HG02973 (cell line): ENCODE data around the gene CD163L1.
"Not testable (repeated sequence)": the region's sequence is repeated elsewhere in the genome, so short reads cannot be mapped to it uniquely, and the experiment has no call there.

Experiments used
- ATAC-seq: cut with Tn5 transposase; IDR thresholded peaks from one replicate; pipeline ENCODE4 v1.9.1; 2021; ENCODE audit warnings: moderate library complexity; ENCODE audit not compliant: unreplicated experiment

CD163L1 gene

DNA sequence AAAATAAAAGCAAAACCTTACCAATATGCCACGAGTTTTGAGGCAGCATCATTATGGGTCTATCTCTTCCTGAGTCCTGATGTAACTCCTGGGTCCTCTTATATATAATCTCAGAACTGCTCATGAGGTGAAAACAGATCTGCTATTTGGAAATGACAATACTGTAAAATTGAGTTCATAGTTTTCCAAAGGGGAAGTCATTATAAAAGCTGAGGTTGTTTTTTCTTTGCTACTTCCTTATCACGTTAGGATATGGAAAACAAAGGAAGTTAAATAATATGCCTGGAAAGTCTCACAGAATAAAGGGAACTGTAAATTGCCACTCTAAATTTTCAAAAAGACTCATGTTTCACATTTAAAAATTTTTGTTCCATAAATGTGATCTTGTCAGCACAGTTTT lies at the start of gene CD163L1:
TSS of gene CD163L1 (minus strand) at position 78 of the 400 bp plus-strand sequence. CDS start at position 52, 26 bp downstream.
- ATAC-seq = no peak

- no peak for ATAC-seq
These were observed 49.1 kb upstream of the CD163L1 start for GRCh38 chr12:7493006-7493405.

GRCh38 chr12:7486512-7486911 lies 42.6 kb upstream of the CD163L1 start:
- no peak for ATAC-seq

DNA sequence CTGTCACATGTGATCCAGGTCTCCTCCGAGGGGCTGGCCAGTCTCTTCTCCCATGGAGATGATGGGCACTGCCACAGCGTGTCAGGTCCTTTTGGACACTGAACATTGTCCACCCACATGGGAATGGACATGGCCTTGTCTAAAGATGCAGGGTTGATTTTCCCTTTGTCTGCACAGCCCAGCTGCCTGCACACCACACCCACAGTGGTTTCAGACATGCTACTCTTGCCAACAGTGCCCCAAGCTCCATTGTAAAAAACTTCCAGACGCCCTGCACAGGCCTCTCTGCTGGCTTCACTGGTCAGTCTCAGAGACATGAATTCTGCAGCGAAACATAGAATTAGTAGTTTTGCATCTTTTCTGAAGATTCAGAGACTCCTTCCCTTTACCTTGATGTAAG lies 41.1 kb upstream of the CD163L1 start:
- ATAC-seq = no peak

- ATAC-seq = no peak
These were observed 39.4 kb upstream of the CD163L1 start for GRCh38 chr12:7483343-7483742.

- ATAC-seq = no peak
These were observed 35.8 kb upstream of the CD163L1 start for GRCh38 chr12:7479771-7480170.

DNA sequence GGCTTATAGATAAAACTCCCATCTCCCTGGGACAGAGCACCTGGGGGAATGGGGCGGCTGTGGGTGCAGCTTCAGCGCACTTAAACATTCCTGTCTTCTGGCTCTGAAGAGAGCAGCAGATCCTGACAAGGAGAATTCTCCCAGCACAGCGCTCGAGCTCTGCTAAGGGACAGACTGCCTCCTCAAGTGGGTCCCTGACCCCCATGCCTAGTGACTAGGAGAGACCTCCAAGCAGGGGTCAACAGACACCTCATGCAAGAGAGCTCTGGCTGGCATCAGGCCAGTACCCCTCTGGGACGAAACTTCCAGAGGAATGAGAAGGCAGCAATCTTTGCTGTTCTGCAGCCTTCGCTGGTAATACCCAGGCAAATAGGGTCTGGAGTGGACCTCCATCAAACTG lies 28.1 kb upstream of the CD163L1 start:
- ATAC-seq = no peak

DNA sequence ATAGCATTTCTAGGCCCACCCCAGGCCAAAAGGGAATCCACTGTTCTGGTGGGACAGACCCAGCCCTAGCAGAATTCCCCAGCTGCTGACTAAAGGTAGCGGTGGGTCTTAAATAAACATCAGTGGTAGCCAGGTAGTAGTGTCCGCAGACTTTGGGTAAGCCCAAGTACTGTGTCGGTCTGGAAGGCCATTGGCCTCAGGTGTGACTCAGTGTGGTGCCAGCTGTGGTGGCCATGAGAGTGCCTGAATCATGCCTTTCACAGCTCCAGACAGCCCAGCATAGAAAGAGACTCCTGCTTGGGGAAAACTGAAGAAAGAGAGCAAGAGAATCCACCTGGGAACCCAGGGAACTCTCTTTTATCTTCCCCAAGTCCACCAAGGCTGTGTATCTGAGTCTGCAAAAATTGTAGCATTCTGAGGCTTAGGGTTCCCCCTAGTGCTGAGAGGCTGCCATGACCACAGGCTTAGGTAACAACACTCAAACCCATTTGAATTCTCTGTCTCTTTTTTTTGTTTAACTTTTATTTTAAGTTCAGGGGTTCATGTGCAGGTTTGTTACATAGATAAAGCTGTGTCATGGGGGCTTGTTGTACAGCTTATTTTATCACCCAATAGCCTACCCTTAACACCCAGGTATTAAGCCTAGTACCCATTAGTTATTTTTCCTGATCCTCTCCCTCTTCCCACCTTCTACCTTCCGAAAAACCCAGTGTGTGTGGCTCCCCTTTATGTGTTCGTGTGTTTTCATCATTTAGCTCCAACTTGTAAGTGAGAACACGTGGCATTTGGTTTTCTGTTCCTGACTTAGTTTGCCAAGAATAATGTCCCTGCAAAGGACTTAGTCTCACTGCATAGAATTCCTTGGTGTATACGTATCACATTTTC lies 16.7 kb upstream of the CD163L1 start:
- peak; percentile 50 for ATAC-seq

- no peak for ATAC-seq
These were observed 16.0 kb upstream of the CD163L1 start for GRCh38 chr12:7459973-7460372.

- no peak for ATAC-seq
These were observed 7.8 kb upstream of the CD163L1 start for GRCh38 chr12:7451756-7452155.

- no peak for ATAC-seq
These were observed 6.7 kb upstream of the CD163L1 start for GRCh38 chr12:7450667-7451066.

DNA sequence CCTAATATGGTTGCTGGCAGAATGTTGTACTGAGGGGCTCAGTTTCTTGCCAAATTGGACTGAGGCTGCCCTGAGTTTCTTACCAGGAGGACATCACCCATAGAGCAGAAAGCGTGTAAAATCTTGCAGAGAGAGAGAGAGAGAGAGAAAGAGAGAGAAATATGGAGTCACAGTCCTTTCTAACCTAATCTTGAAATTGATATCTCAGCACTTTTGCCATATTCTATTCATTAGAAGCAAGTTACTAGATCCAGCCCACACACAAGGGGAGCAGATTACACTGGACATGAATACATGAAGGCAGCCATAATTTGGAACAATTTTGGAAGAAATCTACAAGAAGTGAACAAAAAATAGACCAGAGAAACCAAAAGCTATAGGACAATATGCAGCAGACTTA lies 4.1 kb upstream of the CD163L1 start:
- ATAC-seq = no peak

GRCh38 chr12:7444537-7444936 lies 584 bp upstream of the CD163L1 start:
- ATAC-seq = no peak

GRCh38 chr12:7441216-7441615 lies 2.7 kb downstream of the CD163L1 start:
- ATAC-seq = no peak

GRCh38 chr12:7439579-7440505 lies 4.1 kb downstream of the CD163L1 start:
- no peak for ATAC-seq

DNA sequence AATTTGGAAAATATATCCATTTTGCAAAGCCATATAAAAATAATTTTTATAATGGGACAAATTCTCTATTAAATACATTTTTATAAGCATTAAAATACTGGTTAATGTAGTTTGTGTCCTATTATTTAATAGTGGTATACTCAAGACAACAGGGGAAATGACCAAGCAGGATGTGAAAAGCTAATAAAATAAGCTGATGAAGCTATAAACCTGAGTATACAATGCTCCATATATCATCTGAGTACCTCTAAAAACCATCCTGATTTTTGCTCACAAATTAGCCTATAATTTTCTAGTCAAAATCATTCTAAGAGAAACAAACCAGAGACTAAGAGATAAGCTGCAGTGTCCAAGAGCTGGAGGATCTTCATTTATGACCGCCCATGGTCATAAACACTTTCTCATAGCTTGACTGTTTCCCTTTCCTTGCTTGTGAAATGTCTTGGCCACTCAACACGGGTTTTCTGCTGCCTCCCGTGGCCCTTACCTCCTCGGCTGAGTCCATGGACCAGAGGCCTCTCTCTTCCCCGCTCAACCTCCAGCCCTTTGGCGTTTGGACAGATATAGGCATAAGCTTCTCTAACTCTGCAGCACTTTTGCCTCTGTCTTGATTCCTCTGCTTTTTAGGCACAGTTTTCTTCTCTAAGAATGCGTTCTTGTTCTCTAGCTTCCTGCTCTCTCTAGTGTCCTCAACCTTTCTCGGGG lies 5.5 kb downstream of the CD163L1 start:
- ATAC-seq = not testable (repeated sequence)

DNA sequence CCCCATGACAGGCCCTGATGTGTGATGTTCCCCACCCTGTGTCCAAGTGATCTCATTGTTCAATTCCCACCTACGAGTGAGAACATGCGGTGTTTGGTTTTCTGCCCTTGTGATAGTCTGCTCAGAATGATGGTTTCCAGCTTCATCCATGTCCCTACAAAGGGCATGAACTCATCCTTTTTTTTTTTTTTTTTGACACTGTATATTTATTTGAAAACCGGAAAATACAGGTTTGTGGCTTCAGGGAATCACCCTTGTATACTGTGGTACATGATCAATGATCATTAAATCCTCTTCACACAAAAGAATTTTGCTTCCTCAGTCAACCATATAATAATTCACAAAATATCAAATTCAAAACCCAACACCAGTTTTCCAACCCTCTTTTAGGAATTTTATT lies 6.5 kb downstream of the CD163L1 start:
- not testable (repeated sequence) for ATAC-seq

GRCh38 chr12:7434670-7435069 lies 9.3 kb downstream of the CD163L1 start:
- ATAC-seq = no peak

DNA sequence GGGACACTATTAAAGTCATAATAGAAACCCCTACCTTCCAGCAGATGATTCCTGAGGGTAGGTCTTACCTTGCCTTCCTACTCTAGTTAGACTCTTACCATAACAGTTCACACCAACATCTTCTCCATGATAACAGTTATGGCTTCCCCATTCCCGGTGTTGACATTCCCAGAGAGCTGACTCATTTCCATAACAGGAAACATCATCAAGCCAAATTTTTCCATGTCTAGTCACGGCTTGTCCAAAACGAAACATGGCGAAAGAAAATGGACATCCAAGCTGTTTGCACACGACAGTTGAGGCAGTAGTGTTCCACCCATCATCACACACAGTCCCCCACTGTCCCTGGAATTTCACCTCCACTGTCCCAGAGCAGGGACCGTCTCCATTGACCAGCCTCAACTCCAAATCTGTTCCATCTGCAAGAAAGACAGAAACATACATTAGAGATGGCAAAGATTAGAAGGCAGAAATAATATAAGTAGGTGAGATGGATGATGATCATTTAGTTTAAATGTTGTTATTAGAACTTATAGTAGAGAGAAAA lies 10.6 kb downstream of the CD163L1 start:
- ATAC-seq = no peak

- no peak for ATAC-seq
These were observed 11.8 kb downstream of the CD163L1 start for GRCh38 chr12:7431993-7432685.
